B cell (primary cell): Measurements from ENCODE around the gene RGP1. TPM values are rescaled to one million over a fixed set of nuclear protein-coding genes. Genes with fewer than 3 reads are reported as not detected.

Source experiments
- ATAC-seq: fragments of 200-7000 bp; cut with Tn5 transposase; one replicate; pipeline ENCODE4 v1.10.0; 2021; ENCODE audit warnings: low read depth, mild to moderate bottlenecking, moderate number of reproducible peaks, moderate library complexity
- CTCF ChIA-PET: fragments of 350-600 bp; sonication (Branson Sonifier 250); formaldehyde crosslinking; loops from one replicate; lab custom pipeline; 2021; ENCODE audit warnings: antibody characterized with exemption, inconsistent platforms; lab: Charles Lee
- POLR2A ChIA-PET: fragments of 350-600 bp; sonication (Branson Sonifier 250); formaldehyde crosslinking; loops from one replicate; lab custom pipeline; 2021; ENCODE audit warnings: antibody characterized with exemption; lab: Charles Lee
- DNase-seq: peaks from one replicate; pipeline ENCODE4 v3.0.0; 2013
- H2AFZ ChIP-seq: 2 replicates; pipeline ENCODE4 v1.6.1; 2012; ENCODE audit warnings: mild to moderate bottlenecking, low read depth, low read length; ENCODE audit not compliant: insufficient read depth, poor library complexity, severe bottlenecking
- H3K27ac ChIP-seq, 2 donors: 1 replicate in 1 of 2; 2 replicates in 1 of 2; pipeline ENCODE4 v1.5.1; 2012 to 2013; ENCODE audit warnings: low read length in 2 of 2, mild to moderate bottlenecking in 2 of 2, moderate library complexity in 1 of 2
- H3K27me3 ChIP-seq, 4 experiments: fragments of 200-600 bp in 1 of 4; sonication (generic) in 1 of 4; replicated peaks in 1 of 4; 1 replicate in 2 of 4; 2 replicates in 2 of 4; pipeline versions ENCODE4 v1.6.1 to v1.7.0; 2013 to 2016; ENCODE audit warnings: low read length in 3 of 4, mild to moderate bottlenecking in 2 of 4, mixed read lengths in 1 of 4, moderate library complexity in 1 of 4; ENCODE audit not compliant: insufficient read depth in 4 of 4, control insufficient read depth in 3 of 4; ENCODE audit errors: control extremely low read depth in 1 of 4
- H3K36me3 ChIP-seq, 2 experiments: replicated peaks in 1 of 2; 1 replicate in 1 of 2; 2 replicates in 1 of 2; pipeline versions ENCODE4 v1.6.1 to v1.7.1; 2013; ENCODE audit warnings: low read length in 1 of 2; ENCODE audit not compliant: insufficient read depth in 2 of 2, control insufficient read depth in 1 of 2; ENCODE audit errors: control extremely low read depth in 1 of 2, extremely low read depth in 1 of 2
- H3K4me1 ChIP-seq, 2 donors: fragments of 200-600 bp in 1 of 2; sonication (generic) in 1 of 2; 1 replicate in 1 of 2; 2 replicates in 1 of 2; pipeline versions ENCODE4 v1.5.1 to v1.6.1; 2013 to 2017; ENCODE audit warnings: low read length in 2 of 2; ENCODE audit not compliant: control insufficient read depth in 2 of 2, insufficient read depth in 2 of 2
- H3K4me2 ChIP-seq: replicated peaks from 2 replicates; pipeline ENCODE3; 2012; ENCODE audit warnings: mild to moderate bottlenecking, low read depth, low read length; ENCODE audit not compliant: poor library complexity, severe bottlenecking
- H3K4me3 ChIP-seq, 5 experiments: fragments of 200-600 bp in 1 of 5; sonication (generic) in 1 of 5; 1 replicate in 3 of 5; 2 replicates in 2 of 5; pipeline versions ENCODE4 v1.5.1 to v1.7.0; 2011 to 2016; ENCODE audit warnings: low read length in 4 of 5, mild to moderate bottlenecking in 4 of 5, low read depth in 2 of 5, control low read depth in 1 of 5, moderate library complexity in 1 of 5; ENCODE audit not compliant: insufficient read depth in 1 of 5; ENCODE audit errors: control extremely low read depth in 1 of 5, extremely low read depth in 1 of 5
- H3K79me2 ChIP-seq: fragments of 200-600 bp; sonication (generic); one replicate; pipeline ENCODE4 v1.6.0; 2016; ENCODE audit warnings: low read length; ENCODE audit not compliant: control insufficient read depth, insufficient read depth
- H3K9ac ChIP-seq: fragments of 200-600 bp; sonication (generic); 2 replicates; pipeline ENCODE4 v1.6.1; 2017; ENCODE audit warnings: mild to moderate bottlenecking, low read length, moderate library complexity
- H3K9me3 ChIP-seq, 3 donors: one replicate each; pipeline versions ENCODE4 v1.6.1 to v1.7.1; 2013; ENCODE audit warnings: low read length in 2 of 3; ENCODE audit not compliant: control insufficient read depth in 2 of 3, insufficient read depth in 1 of 3; ENCODE audit errors: control extremely low read depth in 1 of 3
- H4K20me1 ChIP-seq: 2 replicates; pipeline ENCODE4 v1.6.0; 2012; ENCODE audit warnings: mild to moderate bottlenecking, low read length; ENCODE audit not compliant: insufficient read depth, control insufficient read depth, poor library complexity, severe bottlenecking
- H3K27ac Mint-ChIP-seq: one replicate; pipeline ENCODE4 v1.8.0; 2021; ENCODE audit warnings: mixed read lengths
- H3K27me3 Mint-ChIP-seq: one replicate; pipeline ENCODE4 v1.8.0; 2021; ENCODE audit warnings: mixed read lengths
- H3K4me1 Mint-ChIP-seq: one replicate; pipeline ENCODE4 v1.8.0; 2021; ENCODE audit warnings: mixed read lengths
- H3K4me3 Mint-ChIP-seq: one replicate; pipeline ENCODE4 v1.8.0; 2021; ENCODE audit warnings: mixed read lengths
- H3K9me3 Mint-ChIP-seq: one replicate; pipeline ENCODE4 v1.8.0; 2022; ENCODE audit warnings: mixed read lengths; ENCODE audit not compliant: insufficient read depth
- EZH2 ChIP-seq: IDR thresholded peaks from 2 replicates; pipeline ENCODE4 v1.6.1; 2012; ENCODE audit warnings: borderline replicate concordance, low read depth, mild to moderate bottlenecking, moderate library complexity, low read length; ENCODE audit not compliant: insufficient read depth, poor library complexity, severe bottlenecking
- WGBS: methylation state at CpG from one replicate; pipeline ENCODE4 v1.1.5; 2013; ENCODE audit warnings: missing lambda C conversion rate; ENCODE audit not compliant: insufficient coverage; 5-methylcytosine and 5-hydroxymethylcytosine counted together
- intact Hi-C: fragments of 100-400 bp; cut with micrococcal nuclease; formaldehyde crosslinking; loops from one replicate; pipeline ENCODE4 v1.10.0; 2022
- polyA plus RNA-seq: library from polyadenylated mRNA; depleted of rRNA; stranded (reverse); fragments of >200 nt; gene quantifications from 2 replicates; pipeline ENCODE4 v1.2.3, GENCODE V29; 2012
- total RNA-seq, 2 donors: library from RNA; stranded (reverse); fragments of 120-200 nt in 1 of 2; gene quantifications; 1 replicate in 1 of 2; 2 replicates in 1 of 2; pipeline versions ENCODE4 v1.2.3 to v1.2.4, GENCODE V29; 2013 to 2022
- TF ChIP-seq, protein P1 (sequence below): fragments of 200-600 bp; IDR thresholded peaks from one replicate; pipeline ENCODE4 v1.8.0; 2022; ENCODE audit warnings: antibody characterized with exemption, mild to moderate bottlenecking

Gene RGP1
- total and polyA plus RNA-seq, 2 donors (not counting 1 experiment from before 2014, with no cell fraction given) = 17.6 to 42.3 TPM

GRCh38 chr9:35781066-35781465 is 32.0 kb downstream of the RGP1 start:
- Histone ChIP-seq H3K4me2 (no peak overlapping the region), H3K4me3 (no peak overlapping the region), H3K9me3 (no peaks in the 10 kb centered on the region), H3K9ac (no peak overlapping the region), H3K79me2 (peaks cover 8% of the 10 kb centered on the region), H3K36me3 (peaks cover 0 to 6% of the 10 kb centered on the region in 2 experiments), H2AFZ (no peak overlapping the region), H3K27ac (no peak overlapping the region), H3K4me1 (peaks cover 2 to 3% of the 10 kb centered on the region in 2 donors), H4K20me1 (no peaks in the 10 kb centered on the region), H3K27me3 (no peaks in the 10 kb centered on the region)
- no peak for TF ChIP-seq EZH2
- TF ChIP-seq, protein P1, sequence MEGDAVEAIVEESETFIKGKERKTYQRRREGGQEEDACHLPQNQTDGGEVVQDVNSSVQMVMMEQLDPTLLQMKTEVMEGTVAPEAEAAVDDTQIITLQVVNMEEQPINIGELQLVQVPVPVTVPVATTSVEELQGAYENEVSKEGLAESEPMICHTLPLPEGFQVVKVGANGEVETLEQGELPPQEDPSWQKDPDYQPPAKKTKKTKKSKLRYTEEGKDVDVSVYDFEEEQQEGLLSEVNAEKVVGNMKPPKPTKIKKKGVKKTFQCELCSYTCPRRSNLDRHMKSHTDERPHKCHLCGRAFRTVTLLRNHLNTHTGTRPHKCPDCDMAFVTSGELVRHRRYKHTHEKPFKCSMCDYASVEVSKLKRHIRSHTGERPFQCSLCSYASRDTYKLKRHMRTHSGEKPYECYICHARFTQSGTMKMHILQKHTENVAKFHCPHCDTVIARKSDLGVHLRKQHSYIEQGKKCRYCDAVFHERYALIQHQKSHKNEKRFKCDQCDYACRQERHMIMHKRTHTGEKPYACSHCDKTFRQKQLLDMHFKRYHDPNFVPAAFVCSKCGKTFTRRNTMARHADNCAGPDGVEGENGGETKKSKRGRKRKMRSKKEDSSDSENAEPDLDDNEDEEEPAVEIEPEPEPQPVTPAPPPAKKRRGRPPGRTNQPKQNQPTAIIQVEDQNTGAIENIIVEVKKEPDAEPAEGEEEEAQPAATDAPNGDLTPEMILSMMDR = no peak
- intact Hi-C loops = no loop called here
- DNase-seq (no peak), ATAC-seq (no peak)
- peaks cover 2% of the 10 kb centered on the region for H3K4me1 Mint-ChIP-seq
- no peak overlapping the region for H3K27ac Mint-ChIP-seq
- CTCF ChIA-PET = interaction anchor here (1.0 to 1.6 kb wide), 3 partner anchors 9 to 45 kb away, joined by 3 to 4 read pairs (median 4); no protein-coding TSS in a partner anchor
- POLR2A ChIA-PET = interaction anchor here (0.7 kb wide), 1 partner anchor 25 kb away, joined by 9 read pairs; no protein-coding TSS in a partner anchor
- no peaks in the 10 kb centered on the region for H3K27me3 Mint-ChIP-seq
- no peaks in the 10 kb centered on the region for H3K9me3 Mint-ChIP-seq
- H3K4me3 Mint-ChIP-seq = no peak overlapping the region
- no CpG with 5 or more reads among the region's 2 CpGs for WGBS

DNA sequence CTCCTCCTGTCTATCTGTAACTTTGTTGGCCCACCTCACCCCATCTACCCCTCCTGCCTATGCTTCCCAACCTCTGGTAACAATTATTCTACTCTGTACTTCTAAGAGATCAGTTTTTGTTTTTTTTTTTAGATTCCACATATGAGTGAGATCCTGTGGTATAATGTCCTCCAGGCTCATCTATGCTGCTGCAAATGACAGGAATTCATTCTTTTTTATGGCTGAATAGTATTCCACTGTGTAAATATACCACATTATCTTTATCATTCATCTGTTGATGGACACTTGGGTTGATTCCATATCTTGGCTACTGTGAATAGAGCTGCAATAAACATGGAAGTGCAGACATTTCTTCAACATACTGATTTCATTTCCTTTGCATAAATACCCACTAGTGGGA is 34.3 kb downstream of the RGP1 start:
- H3K27me3 ChIP-seq = no peaks in the 10 kb centered on the region
- H2AFZ ChIP-seq = no peak overlapping the region
- Mint-ChIP-seq H3K4me3 (no peak overlapping the region), H3K27ac (no peak overlapping the region), H3K27me3 (no peaks in the 10 kb centered on the region), H3K9me3 (no peaks in the 10 kb centered on the region), H3K4me1 (no peaks in the 10 kb centered on the region)
- CTCF ChIA-PET = interaction anchor here (1.5 to 2.0 kb wide), 2 partner anchors 23 to 27 kb away, joined by 5 to 7 read pairs; no protein-coding TSS in a partner anchor
- H3K36me3 ChIP-seq = peaks cover 0 to 10% of the 10 kb centered on the region in 2 experiments
- H3K79me2 ChIP-seq = peaks cover 8% of the 10 kb centered on the region
- H3K9me3 ChIP-seq = no peaks in the 10 kb centered on the region
- POLR2A ChIA-PET = no interaction called here
- no peak overlapping the region for H3K27ac ChIP-seq
- H3K4me3 ChIP-seq = no peak overlapping the region
- no peak for ATAC-seq
- intact Hi-C loops = no loop called here
- H3K4me2 ChIP-seq = no peak overlapping the region
- DNase-seq = no peak
- no peaks in the 10 kb centered on the region for H4K20me1 ChIP-seq
- no peak for TF ChIP-seq EZH2
- TF ChIP-seq, protein P1 = no peak
- H3K9ac ChIP-seq = no peak overlapping the region
- H3K4me1 ChIP-seq = no peaks in the 10 kb centered on the region
